ENCODE measurements around the gene PLOD3. TPM values are rescaled to one million over a fixed set of nuclear protein-coding genes. Genes with fewer than 3 reads are reported as not detected.
A peak's percentile ranks its signal among the peaks of the same experiment; 100 is the strongest.

PLOD3 gene
- total and polyA plus RNA-seq, 9 of the 15 experiments (the other 6 are each of a cell fraction or from before 2014, with no cell fraction given), result 2.8 to 101 (median 30.9) TPM

GRCh38 chr7:101235050-101235449 is 17.7 kb upstream of the PLOD3 start (continued):
- no peak for TF ChIP-seq HDAC6 (IDR thresholded peaks at IDR 0.05; ENCODE audit: low read depth, low read length)
- TF ChIP-seq ZBTB33 (CRISPR knock-in tag; IDR thresholded peaks at IDR 0.05), result peak; percentile 71
- no peak for TF ChIP-seq ZNF197 (CRISPR knock-in tag; IDR thresholded peaks at IDR 0.05; ENCODE audit: low read depth)
- no peak for TF ChIP-seq ZHX1 (conservative IDR thresholded peaks at IDR 0.05; ENCODE audit: low read length)
- TF ChIP-seq MCM3 (IDR thresholded peaks at IDR 0.05), result no peak
- TF ChIP-seq HOXB6 (CRISPR knock-in tag; IDR thresholded peaks at IDR 0.05; ENCODE audit: borderline replicate concordance), result no peak
- TF ChIP-seq NFE2 (IDR thresholded peaks at IDR 0.05; ENCODE audit: low read depth), result no peak
- no peak for TF ChIP-seq PTRF (tag; IDR thresholded peaks at IDR 0.05)
- TF ChIP-seq NR2C1 (IDR thresholded peaks at IDR 0.05), result no peak
- TF ChIP-seq NR2C1 (tag; IDR thresholded peaks at IDR 0.05), result no peak
- TF ChIP-seq HMGXB4 (CRISPR knock-in tag; IDR thresholded peaks at IDR 0.05), result no peak
- no peak for TF ChIP-seq ZNF408 (CRISPR knock-in tag; IDR thresholded peaks at IDR 0.05; ENCODE audit: low read depth)
- peak; percentile 70; the same call in 1 of the 2 replicates for TF ChIP-seq ESRRA (IDR thresholded peaks at IDR 0.05; ENCODE audit: borderline replicate concordance, low read depth)
- no peak for TF ChIP-seq ZNF778 (CRISPR knock-in tag; IDR thresholded peaks at IDR 0.05)
- no peak for TF ChIP-seq KLF1 (tag; IDR thresholded peaks at IDR 0.05)
- TF ChIP-seq YY1 (IDR thresholded peaks at IDR 0.05; ENCODE audit: borderline replicate concordance in 1 of 3, control insufficient read depth in 1 of 3, extremely low read depth in 1 of 3, insufficient read depth in 3 of 3, insufficient read length in 1 of 3, insufficient replicate concordance in 2 of 3, low read depth in 1 of 3, low read length in 2 of 3), result no peak
- TF ChIP-seq FOXP4 (CRISPR knock-in tag; IDR thresholded peaks at IDR 0.05; ENCODE audit: borderline replicate concordance), result no peak
- TF ChIP-seq RBM14 (IDR thresholded peaks at IDR 0.05; ENCODE audit: borderline replicate concordance, insufficient read depth, low read depth, low read length), result no peak

Data from K562 (cell line).